GM12801 (cell line): ENCODE data around the gene CMTM2.

Source experiments
- TF ChIP-seq, protein P1 (sequence below): IDR thresholded peaks from one replicate; pipeline ENCODE4 v1.5.1; 2011; ENCODE audit warnings: control low read depth; ENCODE audit not compliant: insufficient read length; ENCODE audit errors: extremely low read depth

CMTM2 gene

DNA sequence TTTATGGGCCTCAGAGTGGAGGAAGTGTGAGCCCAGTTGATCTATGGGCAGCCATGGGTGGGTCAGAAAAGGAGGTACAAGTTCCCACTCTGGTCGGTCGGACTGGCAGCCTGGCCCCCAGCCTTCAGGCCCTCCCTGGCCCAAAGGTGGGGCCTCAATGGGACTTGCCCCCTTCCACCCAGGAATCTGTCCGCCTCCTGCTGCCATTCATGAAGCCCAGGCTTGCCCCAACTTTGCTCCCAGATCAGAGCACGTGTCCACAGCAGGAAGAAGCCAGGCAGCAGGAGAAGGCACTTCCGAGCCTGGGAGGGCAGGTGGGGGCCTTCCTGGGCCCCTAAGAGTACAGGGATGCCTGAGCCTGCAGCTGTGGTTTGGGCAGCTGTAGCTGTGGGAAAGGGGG lies 22.2 kb downstream of the CMTM2 start:
- TF ChIP-seq, protein P1, sequence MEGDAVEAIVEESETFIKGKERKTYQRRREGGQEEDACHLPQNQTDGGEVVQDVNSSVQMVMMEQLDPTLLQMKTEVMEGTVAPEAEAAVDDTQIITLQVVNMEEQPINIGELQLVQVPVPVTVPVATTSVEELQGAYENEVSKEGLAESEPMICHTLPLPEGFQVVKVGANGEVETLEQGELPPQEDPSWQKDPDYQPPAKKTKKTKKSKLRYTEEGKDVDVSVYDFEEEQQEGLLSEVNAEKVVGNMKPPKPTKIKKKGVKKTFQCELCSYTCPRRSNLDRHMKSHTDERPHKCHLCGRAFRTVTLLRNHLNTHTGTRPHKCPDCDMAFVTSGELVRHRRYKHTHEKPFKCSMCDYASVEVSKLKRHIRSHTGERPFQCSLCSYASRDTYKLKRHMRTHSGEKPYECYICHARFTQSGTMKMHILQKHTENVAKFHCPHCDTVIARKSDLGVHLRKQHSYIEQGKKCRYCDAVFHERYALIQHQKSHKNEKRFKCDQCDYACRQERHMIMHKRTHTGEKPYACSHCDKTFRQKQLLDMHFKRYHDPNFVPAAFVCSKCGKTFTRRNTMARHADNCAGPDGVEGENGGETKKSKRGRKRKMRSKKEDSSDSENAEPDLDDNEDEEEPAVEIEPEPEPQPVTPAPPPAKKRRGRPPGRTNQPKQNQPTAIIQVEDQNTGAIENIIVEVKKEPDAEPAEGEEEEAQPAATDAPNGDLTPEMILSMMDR, result no peak

DNA sequence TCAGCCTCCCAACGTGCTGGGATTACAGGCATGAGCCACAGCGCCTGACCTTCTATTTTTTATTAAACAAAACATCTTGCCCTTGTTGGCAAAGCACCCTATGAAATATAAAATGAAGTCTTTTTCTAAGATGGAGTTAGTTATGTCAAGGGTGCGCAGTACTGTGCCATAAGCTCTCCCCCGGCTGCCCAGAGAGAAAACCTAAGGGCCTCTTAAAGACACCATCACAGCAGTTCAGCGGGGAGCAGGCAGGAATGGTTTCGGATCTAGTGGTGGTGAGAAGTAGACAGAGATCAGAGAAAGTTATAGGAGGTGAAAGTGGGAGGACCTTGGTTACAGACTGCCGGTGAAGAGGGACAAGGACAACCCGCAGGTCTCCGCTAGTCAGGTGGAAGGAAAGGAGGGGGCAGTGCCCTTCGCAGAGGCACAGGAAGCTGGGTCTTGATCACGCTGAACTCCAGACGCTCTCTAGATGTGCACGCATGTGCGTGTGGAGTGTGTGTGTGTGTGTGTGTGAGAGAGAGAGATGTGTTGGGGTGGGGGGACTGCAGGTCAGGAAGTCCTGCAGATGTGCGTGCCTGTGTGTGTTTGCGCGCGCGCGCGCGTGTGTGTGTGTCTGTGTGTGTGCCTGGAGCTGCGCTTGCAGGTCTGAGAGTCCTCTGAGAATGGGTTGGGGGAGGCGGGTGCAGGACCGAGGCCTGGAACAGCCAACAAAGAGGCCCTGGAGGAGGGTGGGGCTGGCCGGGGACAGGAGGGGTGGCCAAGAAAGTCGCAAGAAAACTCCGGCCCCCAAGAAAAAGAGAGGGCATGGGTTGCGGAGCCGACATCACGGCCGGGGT lies 24.5 kb downstream of the CMTM2 start:
- TF ChIP-seq, protein P1, result no peak

DNA sequence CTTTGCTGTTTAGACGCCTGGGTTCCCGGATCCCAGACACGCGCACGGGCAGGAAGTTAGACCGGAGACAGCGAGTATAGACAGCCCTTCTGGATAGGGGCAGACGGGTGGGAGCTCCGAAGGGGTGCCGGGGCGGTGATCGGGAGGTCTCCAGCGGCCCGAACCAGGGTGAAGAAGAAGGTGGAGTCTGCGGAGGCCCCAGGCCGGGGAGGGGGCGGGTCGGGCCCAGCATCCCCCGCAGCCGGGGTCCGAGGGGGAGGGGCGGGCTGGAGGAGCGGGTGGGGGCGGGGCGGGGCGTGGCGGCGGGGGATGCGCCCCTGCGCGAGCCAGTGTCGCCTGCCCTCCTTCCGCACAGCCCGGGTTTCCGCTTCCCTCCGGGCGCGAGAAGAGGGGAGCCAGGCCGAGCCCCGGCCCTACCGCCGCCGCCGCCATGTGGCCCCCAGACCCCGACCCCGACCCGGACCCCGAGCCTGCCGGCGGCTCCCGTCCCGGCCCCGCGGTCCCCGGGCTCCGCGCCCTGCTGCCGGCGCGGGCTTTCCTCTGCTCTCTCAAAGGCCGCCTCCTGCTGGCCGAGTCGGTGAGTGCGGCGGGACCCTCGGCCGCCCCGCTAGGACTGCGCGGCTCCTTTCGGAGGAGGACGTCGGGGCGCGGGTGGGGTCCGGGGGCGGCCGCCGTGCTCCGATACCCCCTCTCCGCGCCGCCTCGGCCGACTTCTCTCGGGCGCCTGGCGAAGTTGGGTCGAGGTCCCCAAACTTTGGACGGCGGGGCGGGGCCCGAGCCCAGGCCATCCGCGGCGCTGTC lies 25.3 kb downstream of the CMTM2 start, which contains the start of gene CMTM3:
Gene CMTM3, plus strand, starts transcription at position 329 of the 801 bp plus-strand sequence. Its CDS starts 102 bp downstream, at position 431.
- TF ChIP-seq, protein P1, result no peak

DNA sequence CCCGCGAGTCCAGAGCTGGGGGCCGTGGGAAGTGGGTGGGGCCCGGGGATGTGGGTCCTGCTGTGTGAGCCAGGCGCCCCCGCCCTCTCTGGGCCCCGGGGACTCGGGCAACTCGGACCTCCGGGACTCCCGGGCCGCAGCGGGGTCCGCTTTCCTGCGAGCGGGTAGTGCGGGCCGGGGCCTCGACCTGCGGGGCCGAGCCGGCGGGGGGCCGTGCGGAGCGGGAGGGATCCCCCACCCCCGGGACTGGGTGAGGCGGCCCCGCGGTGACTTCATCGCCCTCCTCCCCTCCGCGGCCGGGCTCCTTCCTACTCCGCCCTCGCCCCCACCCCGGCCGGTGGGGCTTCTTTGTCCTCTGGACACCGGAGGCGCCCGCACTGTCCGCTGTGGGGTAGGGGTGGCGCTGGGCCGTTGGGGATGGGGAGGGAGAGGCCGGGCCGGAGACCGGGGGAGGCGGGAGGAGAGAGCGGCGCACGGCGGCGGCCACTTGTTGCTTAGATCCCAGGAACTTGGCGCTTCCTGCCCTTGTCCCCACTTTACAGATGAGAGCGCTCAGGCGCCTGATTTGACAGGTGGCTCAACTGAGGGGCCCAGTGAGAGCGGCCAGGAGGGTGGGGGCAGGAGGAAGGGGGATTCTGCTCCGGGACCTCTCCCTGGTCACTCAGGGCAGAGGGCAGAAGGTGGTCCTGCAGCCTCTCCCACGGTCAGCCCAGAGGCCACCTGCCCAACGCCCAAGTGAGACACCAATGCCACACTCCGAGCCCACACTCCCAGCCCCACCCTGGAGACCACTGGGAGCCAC lies 26.1 kb downstream of the CMTM2 start:
- TF ChIP-seq, protein P1, result no peak

DNA sequence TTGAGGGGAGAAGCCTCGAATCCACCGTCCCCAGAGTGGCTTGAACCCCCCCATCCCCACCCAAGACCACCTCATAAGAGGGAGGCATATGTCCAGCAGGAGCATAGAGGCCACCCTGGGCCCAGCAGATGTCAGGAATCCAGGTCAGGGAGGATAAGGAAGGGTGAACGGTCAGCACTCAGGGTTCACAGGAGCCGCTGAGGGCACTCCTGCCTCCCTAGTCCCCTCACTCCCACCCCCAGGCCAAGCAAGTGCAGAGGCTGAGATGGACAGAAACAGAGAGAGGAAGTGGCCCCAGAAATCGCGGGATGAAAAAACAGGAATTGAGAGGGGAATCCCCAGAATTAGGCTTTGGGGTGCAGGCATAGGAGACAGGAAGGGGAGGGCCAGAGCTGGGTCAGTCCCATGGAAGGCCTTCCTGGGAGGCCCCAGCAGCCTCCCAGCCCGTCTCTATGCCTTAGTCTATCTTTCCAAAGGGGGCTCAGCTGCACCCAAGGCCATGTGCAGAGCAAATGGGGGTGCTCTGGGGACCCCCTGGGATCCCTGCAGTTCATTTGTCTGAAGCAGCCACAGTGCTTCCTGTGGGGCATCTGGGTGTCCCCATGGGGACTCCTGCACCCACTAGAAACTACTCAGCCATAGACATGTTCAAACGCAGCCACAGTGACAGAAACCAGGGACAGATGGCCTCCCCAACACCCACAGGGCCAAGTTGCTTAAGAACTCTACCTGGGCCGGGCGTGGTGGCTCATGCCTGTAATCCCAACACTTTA lies 26.9 kb downstream of the CMTM2 start:
- TF ChIP-seq, protein P1, result no peak

DNA sequence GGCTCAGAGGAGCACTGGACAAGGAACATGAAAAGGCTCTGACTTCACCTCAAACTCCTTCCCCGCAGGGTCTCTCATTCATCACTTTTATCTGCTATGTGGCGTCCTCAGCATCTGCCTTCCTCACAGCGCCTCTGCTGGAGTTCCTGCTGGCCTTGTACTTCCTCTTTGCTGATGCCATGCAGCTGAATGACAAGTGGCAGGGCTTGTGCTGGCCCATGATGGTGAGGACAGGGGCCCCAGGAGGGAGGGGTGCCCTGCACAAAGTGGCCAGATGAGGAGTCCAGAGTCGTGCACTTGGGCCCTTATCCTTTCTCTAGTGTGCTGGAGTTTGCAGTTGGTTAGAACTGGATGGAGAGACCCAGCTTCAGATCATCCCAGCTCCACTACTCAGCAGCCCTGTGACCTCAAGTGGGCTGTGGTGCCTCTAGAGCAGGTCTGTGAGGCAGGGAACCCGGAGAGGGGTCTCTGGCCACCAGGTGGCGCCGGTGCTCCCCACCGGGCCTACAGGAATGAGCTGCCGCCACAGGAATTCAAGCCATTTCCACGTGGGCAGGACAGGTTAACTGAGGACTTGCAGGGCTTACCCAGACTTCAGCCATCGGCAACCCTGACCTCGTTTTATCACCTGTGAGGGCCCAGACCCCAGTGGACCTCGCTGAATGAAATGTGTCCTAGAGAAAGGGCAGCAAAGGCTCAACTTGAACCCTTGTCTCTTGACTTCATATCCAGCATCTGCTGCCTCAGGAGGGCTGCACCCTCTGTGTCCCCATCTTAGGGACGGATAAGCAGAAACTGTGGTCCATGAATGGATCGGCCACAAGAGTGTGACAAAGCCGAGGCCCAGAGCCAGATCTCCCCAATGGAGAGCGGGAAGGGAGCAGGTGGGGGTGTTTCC lies 29.2 kb downstream of the CMTM2 start:
- TF ChIP-seq, protein P1, result no peak
